NCI-H1930 (cell line): Measurements from ENCODE around the gene FSIP1.

Experiments
- DNase-seq, 2 experiments: peaks; one replicate each; lab custom pipeline; 2025; lab: John Stamatoyannopoulos, UW

Gene FSIP1

DNA sequence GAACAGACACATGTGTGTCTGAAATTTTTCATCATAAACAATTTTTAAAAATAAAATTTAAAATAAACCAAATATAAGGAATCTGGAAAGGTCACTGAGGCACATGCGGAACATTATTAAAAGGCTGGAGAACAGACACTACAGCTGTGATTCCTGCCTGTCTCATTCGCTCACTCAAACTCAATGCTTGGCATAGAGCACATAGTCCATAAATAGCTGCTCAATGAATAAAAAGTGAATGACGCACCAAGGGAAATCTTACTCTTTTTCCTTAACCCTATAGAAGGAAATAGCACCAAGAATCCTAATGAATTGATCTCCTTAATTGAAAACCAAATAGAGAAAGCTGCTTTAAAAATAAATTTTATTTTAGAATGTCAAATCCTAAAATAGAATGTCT lies 98.4 kb downstream of the FSIP1 start:
- DNase-seq: no peak

- DNase-seq: no peak
These were observed 100.3 kb downstream of the FSIP1 start for GRCh38 chr15:39682366-39682765.

GRCh38 chr15:39680868-39681267 lies 101.8 kb downstream of the FSIP1 start:
- no peak for DNase-seq

- DNase-seq: no peak
These were observed 110.0 kb downstream of the FSIP1 start for GRCh38 chr15:39672666-39673065.

- DNase-seq: no peak
These were observed 110.5 kb downstream of the FSIP1 start for GRCh38 chr15:39672184-39672583.

- no peak for DNase-seq
These were observed 112.0 kb downstream of the FSIP1 start for GRCh38 chr15:39670687-39671086.

DNA sequence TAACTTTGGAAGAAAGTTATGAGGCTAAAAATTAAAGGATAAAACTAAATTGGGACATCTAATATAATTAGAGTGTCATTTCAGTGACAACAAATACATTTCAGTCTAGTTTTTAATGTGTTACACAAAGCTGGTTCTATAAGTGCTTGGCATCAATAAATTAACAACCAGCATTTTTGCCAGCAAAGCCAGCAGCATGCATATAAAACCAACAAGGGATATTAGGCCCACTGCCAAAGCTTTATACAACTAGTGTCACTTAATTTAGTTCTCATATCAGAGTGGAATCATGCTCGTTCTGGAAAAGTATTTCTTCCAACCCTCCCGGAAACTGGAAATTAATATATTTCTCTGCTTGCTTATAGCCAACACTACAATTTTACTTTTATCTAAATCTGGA lies 113.0 kb downstream of the FSIP1 start:
- DNase-seq: no peak

DNA sequence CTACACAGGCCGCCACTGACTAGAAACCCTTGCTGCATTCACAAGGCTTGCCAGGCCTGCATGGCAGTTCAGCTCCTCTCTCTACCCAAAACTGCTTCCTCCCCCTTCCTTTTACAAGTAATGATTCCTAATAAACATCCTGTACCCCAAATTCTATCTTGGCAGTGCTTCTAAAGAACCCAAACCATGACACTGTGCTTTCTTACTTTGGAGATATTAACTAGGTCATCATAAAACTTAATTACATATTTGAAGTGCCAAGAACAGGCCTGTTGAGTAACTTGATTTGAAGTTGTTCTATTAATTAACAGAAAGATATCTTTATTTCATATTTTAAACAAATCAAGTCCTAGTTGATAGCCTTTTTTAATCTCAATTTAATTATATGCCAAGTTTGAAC lies 113.4 kb downstream of the FSIP1 start:
- no peak for DNase-seq

DNA sequence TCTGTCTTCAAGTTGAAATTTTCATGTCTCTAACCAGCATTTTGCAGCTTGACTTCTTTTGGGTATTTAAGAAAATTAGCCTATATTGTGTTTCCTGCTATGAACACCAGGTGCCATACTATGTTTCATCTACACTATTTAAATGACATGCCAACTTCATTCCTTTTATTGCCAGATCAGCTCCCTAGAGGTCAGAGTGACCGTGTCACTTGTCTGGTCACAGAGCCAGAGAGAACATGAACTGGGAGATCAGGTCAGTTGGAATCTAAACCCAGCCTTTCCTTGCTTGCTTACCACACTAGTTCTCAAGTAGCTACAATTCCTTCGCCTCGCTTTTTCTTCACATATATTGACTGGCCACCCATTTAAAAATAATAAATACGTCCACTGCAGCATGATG lies 114.2 kb downstream of the FSIP1 start:
- no peak for DNase-seq

DNA sequence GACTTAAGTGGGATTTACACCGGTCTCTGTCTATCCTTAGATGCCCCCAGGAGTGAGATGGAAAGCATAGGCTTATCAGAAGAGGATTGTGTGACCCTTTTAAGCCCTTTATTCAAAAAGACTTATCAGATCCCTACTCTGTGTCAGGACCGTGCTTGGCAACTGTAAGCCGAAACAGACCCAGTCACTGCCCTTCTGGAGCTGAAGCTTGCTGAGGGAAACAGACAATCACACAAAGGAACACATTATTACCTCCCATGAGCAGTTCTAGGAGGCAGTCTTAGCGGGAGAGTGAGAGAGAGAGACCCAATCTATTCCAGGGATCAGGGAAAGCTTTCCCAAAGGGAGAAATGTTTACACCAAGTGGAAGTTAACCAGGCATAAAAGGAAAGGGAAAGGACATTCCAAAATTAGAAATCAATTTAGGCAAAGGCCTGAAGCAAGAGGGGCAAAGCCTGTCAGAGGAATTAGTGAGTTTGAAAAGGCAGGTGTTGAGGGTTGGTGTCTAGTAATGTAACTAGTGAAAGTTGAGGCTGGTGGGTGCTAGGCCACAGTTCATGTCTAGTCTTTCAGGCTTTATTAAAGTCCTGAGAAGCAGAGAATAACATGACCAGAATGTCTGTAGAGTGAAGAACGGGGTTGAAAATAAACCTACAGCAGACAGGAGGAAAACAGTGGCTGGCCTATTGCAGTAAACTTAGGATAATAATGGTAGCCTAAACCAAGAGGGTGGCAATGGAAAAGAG lies 115.1 kb downstream of the FSIP1 start:
- no peak for DNase-seq

- no peak for DNase-seq
These were observed 116.0 kb downstream of the FSIP1 start for GRCh38 chr15:39666677-39667076.

DNA sequence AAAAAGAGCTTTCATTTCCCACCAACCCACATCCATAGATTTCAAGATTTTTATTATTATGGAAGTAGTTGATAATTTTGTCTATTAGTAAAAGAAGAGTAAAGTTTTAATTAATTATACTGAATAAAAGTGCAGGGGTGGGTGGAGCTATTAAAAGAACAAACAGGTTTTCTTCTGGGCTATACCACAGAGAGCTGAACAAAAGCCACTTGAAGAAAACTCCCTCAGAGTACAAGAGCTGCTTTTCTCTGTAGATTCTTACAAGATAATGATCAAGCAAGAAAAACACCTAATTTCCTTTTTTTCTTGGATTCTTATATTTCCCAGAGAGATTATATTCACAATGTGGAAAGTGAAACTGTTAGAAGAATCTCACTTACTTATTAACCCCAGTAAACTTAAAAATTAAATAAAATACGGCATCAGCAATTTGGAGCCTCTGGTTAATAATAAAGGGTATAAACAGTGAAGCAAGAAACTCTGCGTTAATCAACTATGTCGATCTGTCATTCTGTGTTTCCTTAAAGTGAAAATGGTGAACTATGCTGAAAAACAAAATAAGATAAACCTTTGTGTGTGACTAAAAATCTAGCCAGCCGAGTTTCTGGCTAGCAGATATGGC lies 116.9 kb downstream of the FSIP1 start:
- no peak for DNase-seq

- DNase-seq: no peak
These were observed 118.9 kb downstream of the FSIP1 start for GRCh38 chr15:39663704-39664250.

- DNase-seq: no peak
These were observed 120.9 kb downstream of the FSIP1 start for GRCh38 chr15:39661776-39662175.

DNA sequence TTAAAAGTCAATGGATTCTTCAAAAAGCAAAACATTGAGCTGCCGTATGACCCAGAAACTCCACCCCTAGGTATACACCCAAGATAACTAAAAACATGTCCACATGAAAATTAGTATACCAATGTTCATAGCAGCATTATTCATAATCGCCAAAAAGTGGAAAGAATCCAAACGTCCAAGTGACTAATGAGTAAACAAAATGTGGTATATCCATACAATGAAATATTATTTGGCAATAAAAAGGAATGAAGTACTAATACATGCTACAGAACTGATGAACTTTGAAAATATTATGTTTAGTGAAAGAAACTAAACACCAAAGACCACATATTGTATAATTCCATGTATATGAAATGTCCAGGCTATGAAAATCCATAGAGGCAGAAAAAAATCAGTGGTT lies 123.9 kb downstream of the FSIP1 start:
- no peak for DNase-seq

- no peak for DNase-seq
These were observed 125.0 kb downstream of the FSIP1 start for GRCh38 chr15:39657668-39658067.

- no peak for DNase-seq
These were observed 125.5 kb downstream of the FSIP1 start for GRCh38 chr15:39657181-39657580.

- no peak for DNase-seq
These were observed 128.3 kb downstream of the FSIP1 start for GRCh38 chr15:39654304-39654703.

DNA sequence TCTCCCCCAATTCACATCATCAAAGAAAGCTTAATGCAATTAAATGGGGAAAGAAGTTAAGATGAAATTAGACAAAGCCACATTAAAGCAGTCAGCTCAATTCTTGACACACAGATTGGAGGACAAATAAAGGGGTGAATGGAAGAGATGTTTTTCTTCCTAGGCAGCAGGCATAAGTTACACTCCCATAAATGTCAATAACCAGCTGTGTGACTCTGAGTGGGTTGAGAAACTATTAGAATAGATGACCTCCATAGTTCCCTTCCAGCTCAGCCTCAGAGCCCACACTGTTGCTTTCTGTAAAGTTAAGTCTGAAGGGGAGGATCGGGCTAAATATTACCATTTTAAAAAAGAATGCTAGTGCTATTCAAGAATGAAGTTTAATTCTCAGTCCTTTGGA lies 130.8 kb downstream of the FSIP1 start:
- DNase-seq: no peak

- no peak for DNase-seq
These were observed 131.3 kb downstream of the FSIP1 start for GRCh38 chr15:39651295-39651694.

GRCh38 chr15:39649757-39650156 lies 132.9 kb downstream of the FSIP1 start:
- DNase-seq: no peak

DNA sequence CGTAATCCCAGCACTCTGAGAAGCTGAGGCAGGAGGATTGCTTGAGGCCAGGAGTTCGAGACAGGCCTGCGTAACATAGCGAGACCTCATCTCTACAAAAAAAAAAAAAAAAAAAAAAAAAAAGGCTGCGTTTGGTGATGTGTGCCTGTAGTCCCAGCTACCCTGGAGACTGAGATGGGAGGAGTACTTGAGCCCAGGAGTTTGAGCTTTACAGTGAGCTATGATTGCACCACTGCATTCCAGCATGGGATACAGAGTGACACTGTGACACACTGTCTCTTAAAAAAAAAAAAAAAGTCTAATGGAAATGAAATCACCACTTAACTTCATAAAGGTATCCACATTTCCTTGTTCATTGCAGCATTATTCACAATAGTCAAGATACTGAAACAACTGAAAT lies 136.2 kb downstream of the FSIP1 start:
- DNase-seq: no peak

- DNase-seq: no peak
These were observed 136.7 kb downstream of the FSIP1 start for GRCh38 chr15:39645976-39646257.
